Keratinocyte (primary cell): ENCODE data around the gene AIG1. TPM values are rescaled to one million over a fixed set of nuclear protein-coding genes. Genes with fewer than 3 reads are reported as not detected.

Experiments
- DNase-seq: peaks from one replicate; pipeline ENCODE4 v3.0.0-alpha.2; 2011; ENCODE audit warnings: low read depth, missing footprints, low spot score
- FAIRE-seq: peaks from 2 replicates; lab custom pipeline; 2011; peaks lifted over from hg19 to GRCh38; lab: Jason Lieb, UNC
- H2AFZ ChIP-seq: 2 replicates; pipeline ENCODE4 v1.6.0; 2012; ENCODE audit warnings: low read length, control low read depth, inconsistent platforms; ENCODE audit not compliant: control insufficient read depth
- H3K27ac ChIP-seq: 2 replicates; pipeline ENCODE4 v1.5.1; 2011; ENCODE audit warnings: low read length; ENCODE audit not compliant: control insufficient read depth, insufficient read depth
- H3K27me3 ChIP-seq: 3 replicates; pipeline ENCODE4 v1.6.0; 2011; ENCODE audit warnings: low read length; ENCODE audit not compliant: control insufficient read depth, insufficient read depth; ENCODE audit errors: extremely low read depth
- H3K36me3 ChIP-seq, 2 experiments: 2 replicates in 1 of 2; 3 replicates in 1 of 2; pipeline ENCODE4 v1.5.1; 2011; ENCODE audit warnings: low read length in 2 of 2, mild to moderate bottlenecking in 1 of 2; ENCODE audit not compliant: control insufficient read depth in 2 of 2, insufficient read depth in 2 of 2; ENCODE audit errors: extremely low read depth in 1 of 2
- H3K4me1 ChIP-seq: 3 replicates; pipeline ENCODE4 v1.5.1; 2011; ENCODE audit warnings: low read length; ENCODE audit not compliant: control insufficient read depth, insufficient read depth; ENCODE audit errors: extremely low read depth
- H3K4me2 ChIP-seq: 3 replicates; pipeline ENCODE4 v1.6.0; 2011; ENCODE audit warnings: low read depth, low read length; ENCODE audit not compliant: control insufficient read depth, insufficient read depth; ENCODE audit errors: extremely low read depth
- H3K4me3 ChIP-seq, 3 experiments: fragments of 200-600 bp in 1 of 3; sonication (generic) in 1 of 3; 2 replicates in 2 of 3; 3 replicates in 1 of 3; pipeline ENCODE4 v1.5.1; 2011 to 2016; ENCODE audit warnings: low read length in 3 of 3, mild to moderate bottlenecking in 3 of 3, control low read depth in 2 of 3, inconsistent platforms in 1 of 3, low read depth in 1 of 3, mixed read lengths in 1 of 3, mixed run types in 1 of 3, moderate library complexity in 1 of 3; ENCODE audit not compliant: control insufficient read depth in 2 of 3, insufficient read depth in 2 of 3; ENCODE audit errors: extremely low read depth in 1 of 3
- H3K79me2 ChIP-seq: 2 replicates; pipeline ENCODE4 v1.6.0; 2012; ENCODE audit warnings: low read length; ENCODE audit not compliant: control insufficient read depth, insufficient read depth
- H3K9ac ChIP-seq: 3 replicates; pipeline ENCODE4 v1.6.0; 2011; ENCODE audit warnings: low read length; ENCODE audit not compliant: control insufficient read depth, insufficient read depth; ENCODE audit errors: extremely low read depth
- H3K9me1 ChIP-seq: 3 replicates; pipeline ENCODE4 v1.6.0; 2011; ENCODE audit warnings: low read length; ENCODE audit not compliant: control insufficient read depth, insufficient read depth; ENCODE audit errors: extremely low read depth
- H3K9me3 ChIP-seq: 2 replicates; pipeline ENCODE4 v1.5.1; 2012; ENCODE audit warnings: low read depth, low read length; ENCODE audit not compliant: control insufficient read depth
- H4K20me1 ChIP-seq: 3 replicates; pipeline ENCODE4 v1.6.0; 2011; ENCODE audit warnings: low read length; ENCODE audit not compliant: control insufficient read depth, insufficient read depth; ENCODE audit errors: extremely low read depth
- CTCF ChIP-seq, 3 experiments: IDR thresholded peaks in 1 of 3; conservative IDR thresholded peaks in 1 of 3; optimal IDR thresholded peaks in 1 of 3; 2 replicates in 2 of 3; 3 replicates in 1 of 3; pipeline versions ENCODE3 to v1.5.1; 2011; ENCODE audit warnings: low read length in 3 of 3, mild to moderate bottlenecking in 3 of 3, moderate library complexity in 2 of 3, control low read depth in 1 of 3, inconsistent platforms in 1 of 3; ENCODE audit not compliant: insufficient read depth in 2 of 3; ENCODE audit errors: extremely low read depth in 1 of 3
- EZH2 ChIP-seq: IDR thresholded peaks from one replicate; pipeline ENCODE4 v1.6.1; 2012; ENCODE audit warnings: inconsistent platforms, mild to moderate bottlenecking, low read length, moderate library complexity
- dilution Hi-C: fragments of 300-500 bp; cut with MboI; formaldehyde crosslinking; loops from one replicate; pipeline ENCODE4 v1.7.0; 2020; ENCODE audit warnings: low sequenced_read_pairs; ENCODE audit not compliant: extremely low pct_ligation_motif_present
- polyA plus RNA-seq, 5 experiments: library from polyadenylated mRNA; depleted of rRNA in 3 of 5; stranded (reverse) in 3 of 5; stranded (forward) in 1 of 5; unstranded in 1 of 5; fragments of >200 nt; gene quantifications; 1 replicate in 1 of 5; 2 replicates in 3 of 5; 3 replicates in 1 of 5; pipeline versions ENCODE4 v1.2.1 to v1.2.3, GENCODE V29; 2011 to 2012; ENCODE audit warnings: missing spikeins in 2 of 5, low read depth in 1 of 5, low replicate concordance in 1 of 5

The AIG1 gene
- polyA plus RNA-seq, 1 donor (not counting 4 experiments of a cell fraction or from before 2014, with no cell fraction given), result 77.1 TPM

DNA sequence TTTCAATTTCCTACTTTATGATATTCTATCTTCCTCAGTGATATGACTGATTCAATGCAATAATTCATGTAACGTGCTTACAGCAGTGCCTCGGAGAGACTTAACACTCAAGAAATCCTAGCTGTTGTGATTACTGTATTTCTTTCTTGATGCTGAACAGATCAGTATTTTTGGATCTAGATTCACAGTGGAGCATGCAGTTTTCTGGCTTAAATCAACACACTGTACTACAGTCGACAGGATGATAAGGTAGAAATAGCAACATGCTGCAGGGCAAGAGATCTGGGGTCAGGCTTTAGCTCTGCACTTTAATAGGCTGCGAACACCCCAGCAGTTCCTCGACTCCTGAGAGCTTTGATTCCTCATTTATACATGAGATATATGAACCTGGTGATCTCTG is 161.0 kb downstream of the AIG1 start:
- Histone ChIP-seq H3K4me3 (no peak overlapping the region), H3K27ac (no peak overlapping the region)
- no peak for FAIRE-seq

GRCh38 chr6:143222310-143222709 is 161.6 kb downstream of the AIG1 start:
- Histone ChIP-seq H4K20me1 (no peaks in the 10 kb centered on the region), H3K9me3 (no peaks in the 10 kb centered on the region), H3K4me2 (no peak overlapping the region), H3K4me1 (peaks cover 23% of the 10 kb centered on the region), H2AFZ (no peak overlapping the region), H3K4me3 (no peak overlapping the region), H3K27me3 (no peaks in the 10 kb centered on the region), H3K36me3 (peaks cover 0 to 2% of the 10 kb centered on the region in 2 experiments), H3K9me1 (no peaks in the 10 kb centered on the region), H3K9ac (no peak overlapping the region), H3K79me2 (no peaks in the 10 kb centered on the region), H3K27ac (no peak overlapping the region)
- TF ChIP-seq CTCF (optimal IDR thresholded peaks at IDR 0.05 in 1 of 3, IDR thresholded peaks at IDR 0.05 in 1 of 3, conservative IDR thresholded peaks at IDR 0.05 in 1 of 3; ENCODE audit: extremely low read depth in 1 of 3, insufficient read depth in 2 of 3, low read length in 3 of 3) (no peak), EZH2 (no peak)
- no peak for FAIRE-seq
- dilution Hi-C loops, result no loop called here
- DNase-seq, result no peak

More for the DNA sequence above, 161.0 kb downstream of the AIG1 start:
- DNase-seq, result no peak
- dilution Hi-C loops, result no loop called here
- H3K27me3 ChIP-seq, result no peaks in the 10 kb centered on the region
- H3K9me1 ChIP-seq, result no peaks in the 10 kb centered on the region
- H3K36me3 ChIP-seq, result peaks cover 0 to 2% of the 10 kb centered on the region in 2 experiments
- H3K4me1 ChIP-seq, result peaks cover 22% of the 10 kb centered on the region
- TF ChIP-seq EZH2 (no peak), CTCF (optimal IDR thresholded peaks at IDR 0.05 in 1 of 3, IDR thresholded peaks at IDR 0.05 in 1 of 3, conservative IDR thresholded peaks at IDR 0.05 in 1 of 3; ENCODE audit: extremely low read depth in 1 of 3, insufficient read depth in 2 of 3, low read length in 3 of 3) (no peak)
- no peak overlapping the region for H2AFZ ChIP-seq
- H3K4me2 ChIP-seq, result no peak overlapping the region
- no peaks in the 10 kb centered on the region for H3K79me2 ChIP-seq
- H3K9me3 ChIP-seq, result no peaks in the 10 kb centered on the region
- H3K9ac ChIP-seq, result no peak overlapping the region
- H4K20me1 ChIP-seq, result no peaks in the 10 kb centered on the region
